CD4-positive, alpha-beta T cell (primary cell): ENCODE data around the gene TK1. TPM values are rescaled to one million over a fixed set of nuclear protein-coding genes. Genes with fewer than 3 reads are reported as not detected.

Experiments
- ATAC-seq: fragments of 200-7000 bp; cut with Tn5 transposase; one replicate; pipeline ENCODE4 v1.10.0; 2022; ENCODE audit warnings: mild to moderate bottlenecking; ENCODE audit not compliant: poor library complexity
- CTCF ChIA-PET: fragments of 350-600 bp; sonication (Branson Sonifier 250); formaldehyde crosslinking; loops from one replicate; lab custom pipeline; 2021; ENCODE audit warnings: antibody characterized with exemption, inconsistent platforms; lab: Charles Lee
- POLR2A ChIA-PET: fragments of 350-600 bp; sonication (Branson Sonifier 250); formaldehyde crosslinking; loops from one replicate; lab custom pipeline; 2021; ENCODE audit warnings: antibody characterized with exemption, inconsistent platforms; lab: Charles Lee
- DNase-seq, 14 experiments: peaks; one replicate each; pipeline ENCODE4 v3.0.0-alpha.2; 2013 to 2020; ENCODE audit warnings: mixed read lengths in 2 of 14
- H3K27ac ChIP-seq, 2 donors: one replicate each; pipeline versions ENCODE4 v1.5.1 to v1.7.0; 2013; ENCODE audit warnings: low read length in 2 of 2, low read depth in 1 of 2, mild to moderate bottlenecking in 1 of 2
- H3K27me3 ChIP-seq, 2 experiments: 1 replicate in 1 of 2; 2 replicates in 1 of 2; pipeline versions ENCODE4 v1.6.1 to v1.7.0; 2013; ENCODE audit warnings: low read length in 2 of 2, control low read depth in 1 of 2, mild to moderate bottlenecking in 1 of 2, moderate library complexity in 1 of 2; ENCODE audit not compliant: insufficient read depth in 2 of 2, control insufficient read depth in 1 of 2
- H3K36me3 ChIP-seq: one replicate; pipeline ENCODE4 v1.6.1; 2013; ENCODE audit warnings: low read length, control low read depth; ENCODE audit not compliant: insufficient read depth
- H3K4me1 ChIP-seq: one replicate; pipeline ENCODE4 v1.6.1; 2013; ENCODE audit warnings: low read length, control low read depth; ENCODE audit not compliant: insufficient read depth
- H3K4me3 ChIP-seq: one replicate; pipeline ENCODE4 v1.5.1; 2013; ENCODE audit warnings: mild to moderate bottlenecking, low read length, moderate library complexity
- H3K9me3 ChIP-seq, 2 experiments: 1 replicate in 1 of 2; 2 replicates in 1 of 2; pipeline versions ENCODE4 v1.6.1 to v1.7.0; 2013; ENCODE audit warnings: low read length in 2 of 2, mild to moderate bottlenecking in 2 of 2, control low read depth in 1 of 2, moderate library complexity in 1 of 2; ENCODE audit not compliant: control insufficient read depth in 1 of 2, insufficient read depth in 1 of 2
- H3K27ac Mint-ChIP-seq: one replicate; pipeline ENCODE4 v1.8.0; 2020; ENCODE audit warnings: mixed read lengths
- H3K27me3 Mint-ChIP-seq: one replicate; pipeline ENCODE4 v1.8.0; 2021; ENCODE audit warnings: mixed read lengths
- H3K36me3 Mint-ChIP-seq: one replicate; pipeline ENCODE4 v1.8.0; 2021; ENCODE audit warnings: low read depth, mixed read lengths
- H3K4me1 Mint-ChIP-seq: one replicate; pipeline ENCODE4 v1.8.0; 2021; ENCODE audit warnings: low read depth, mixed read lengths
- H3K4me3 Mint-ChIP-seq: one replicate; pipeline ENCODE4 v1.8.0; 2020; ENCODE audit warnings: mild to moderate bottlenecking, mixed read lengths
- H3K9me3 Mint-ChIP-seq: one replicate; pipeline ENCODE4 v1.8.0; 2020; ENCODE audit warnings: mixed read lengths
- intact Hi-C, 2 experiments: fragments of 100-400 bp; cut with DNase I in 1 of 2; cut with micrococcal nuclease in 1 of 2; formaldehyde crosslinking; loops; one replicate each; pipeline versions ENCODE4 v1.15.1 to v1.9.0; 2023 to 2025; cut with DNase I, micrococcal nuclease
- total RNA-seq, 174 experiments: library from RNA in 2 of 174; stranded (reverse) in 2 of 174; gene quantifications; one replicate each; pipeline ENCODE4 v1.2.3 and lab custom pipeline; 2021 to 2026
- TF ChIP-seq, protein P1 (sequence below): fragments of 200-600 bp; IDR thresholded peaks from one replicate; pipeline ENCODE4 v1.8.0; 2022; ENCODE audit warnings: antibody characterized with exemption, mild to moderate bottlenecking

TK1 gene
- total RNA-seq, 2 experiments from 2014 or later: 0.78 to 0.88 TPM

DNA sequence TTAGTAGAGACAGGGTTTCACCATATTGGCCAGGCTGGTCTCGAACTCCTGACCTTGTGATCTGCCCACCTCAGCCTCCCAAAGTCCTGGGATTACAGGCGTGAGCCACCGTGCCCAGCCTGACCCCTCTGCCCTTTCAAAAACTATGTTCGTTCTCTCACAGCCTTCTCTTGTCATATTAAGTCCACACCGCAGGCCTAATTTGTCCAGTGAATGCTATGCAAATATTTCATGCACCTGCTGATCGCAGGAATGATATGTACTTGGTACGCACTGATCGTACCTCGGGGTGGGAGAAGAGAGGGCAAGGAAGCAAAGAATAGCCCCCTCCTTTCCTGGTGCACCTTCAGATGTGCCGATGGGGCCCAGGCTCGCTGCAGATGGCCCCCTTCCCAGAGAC lies 24.2 kb upstream of the TK1 start:
- H3K36me3 Mint-ChIP-seq: no peaks in the 10 kb centered on the region
- TF ChIP-seq, protein P1, sequence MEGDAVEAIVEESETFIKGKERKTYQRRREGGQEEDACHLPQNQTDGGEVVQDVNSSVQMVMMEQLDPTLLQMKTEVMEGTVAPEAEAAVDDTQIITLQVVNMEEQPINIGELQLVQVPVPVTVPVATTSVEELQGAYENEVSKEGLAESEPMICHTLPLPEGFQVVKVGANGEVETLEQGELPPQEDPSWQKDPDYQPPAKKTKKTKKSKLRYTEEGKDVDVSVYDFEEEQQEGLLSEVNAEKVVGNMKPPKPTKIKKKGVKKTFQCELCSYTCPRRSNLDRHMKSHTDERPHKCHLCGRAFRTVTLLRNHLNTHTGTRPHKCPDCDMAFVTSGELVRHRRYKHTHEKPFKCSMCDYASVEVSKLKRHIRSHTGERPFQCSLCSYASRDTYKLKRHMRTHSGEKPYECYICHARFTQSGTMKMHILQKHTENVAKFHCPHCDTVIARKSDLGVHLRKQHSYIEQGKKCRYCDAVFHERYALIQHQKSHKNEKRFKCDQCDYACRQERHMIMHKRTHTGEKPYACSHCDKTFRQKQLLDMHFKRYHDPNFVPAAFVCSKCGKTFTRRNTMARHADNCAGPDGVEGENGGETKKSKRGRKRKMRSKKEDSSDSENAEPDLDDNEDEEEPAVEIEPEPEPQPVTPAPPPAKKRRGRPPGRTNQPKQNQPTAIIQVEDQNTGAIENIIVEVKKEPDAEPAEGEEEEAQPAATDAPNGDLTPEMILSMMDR: no peak
- H3K4me1 ChIP-seq: peaks cover 13% of the 10 kb centered on the region
- no peaks in the 10 kb centered on the region for H3K4me1 Mint-ChIP-seq
- H3K36me3 ChIP-seq: no peaks in the 10 kb centered on the region
- H3K4me3 ChIP-seq: no peak overlapping the region
- no peak overlapping the region for H3K4me3 Mint-ChIP-seq
- no peaks in the 10 kb centered on the region for H3K27me3 Mint-ChIP-seq
- no peak overlapping the region for H3K27ac ChIP-seq
- intact Hi-C loops: no loop called here
- no peaks in the 10 kb centered on the region for H3K9me3 Mint-ChIP-seq
- no peak for ATAC-seq
- ChIA-PET CTCF (no interaction called here), POLR2A (no interaction called here)
- DNase-seq: no peak
- H3K27me3 ChIP-seq: no peaks in the 10 kb centered on the region
- H3K27ac Mint-ChIP-seq: no peak overlapping the region
- H3K9me3 ChIP-seq: no peaks in the 10 kb centered on the region

DNA sequence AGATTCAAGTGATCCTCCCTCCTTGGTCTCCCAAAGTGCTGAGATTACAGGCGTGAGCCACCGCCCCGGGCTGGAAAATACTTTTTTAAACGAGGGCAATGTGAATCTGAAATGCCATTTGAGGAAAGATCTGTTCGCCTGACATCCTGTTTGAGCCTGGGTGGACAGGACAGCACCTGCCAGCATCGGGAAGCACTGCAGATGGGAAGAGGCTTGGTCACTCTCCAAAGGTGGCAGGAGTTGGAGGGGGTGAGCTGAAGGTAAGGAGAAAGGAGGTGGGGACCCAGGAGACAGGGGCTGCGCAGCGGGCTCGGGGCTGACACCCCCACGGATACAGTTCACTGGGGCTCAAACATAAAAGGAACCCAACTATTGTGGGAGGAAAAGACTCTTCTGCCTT lies 23.3 kb upstream of the TK1 start:
- no peaks in the 10 kb centered on the region for H3K4me1 Mint-ChIP-seq
- Histone ChIP-seq H3K36me3 (no peaks in the 10 kb centered on the region), H3K4me3 (no peak overlapping the region), H3K27ac (no peak overlapping the region), H3K9me3 (no peaks in the 10 kb centered on the region), H3K4me1 (peaks cover 13% of the 10 kb centered on the region), H3K27me3 (no peaks in the 10 kb centered on the region)
- ChIA-PET POLR2A (no interaction called here), CTCF (no interaction called here)
- no peaks in the 10 kb centered on the region for H3K27me3 Mint-ChIP-seq
- DNase-seq (no peak), ATAC-seq (no peak)
- no peaks in the 10 kb centered on the region for H3K36me3 Mint-ChIP-seq
- TF ChIP-seq, protein P1: no peak
- no peak overlapping the region for H3K27ac Mint-ChIP-seq
- H3K9me3 Mint-ChIP-seq: no peaks in the 10 kb centered on the region
- no peak overlapping the region for H3K4me3 Mint-ChIP-seq
- intact Hi-C loops: no loop called here

DNA sequence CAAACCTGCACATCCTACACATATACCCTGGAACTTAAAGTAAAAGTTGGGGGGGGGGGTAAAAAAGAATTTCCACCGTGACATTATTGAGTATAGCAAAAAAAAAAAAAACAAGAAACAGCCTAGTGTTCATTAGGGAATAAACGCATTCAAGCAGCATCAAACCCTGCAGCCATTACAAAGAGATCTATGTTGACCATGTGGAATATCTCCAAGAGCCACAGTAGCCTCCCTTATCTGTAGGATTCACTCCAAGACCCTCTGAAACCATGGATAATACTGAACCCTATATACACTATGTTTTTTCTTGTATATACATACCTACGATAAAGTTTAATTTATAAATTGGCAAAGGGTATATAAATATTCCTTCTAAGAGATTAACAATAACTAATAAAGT lies 21.6 kb upstream of the TK1 start:
- intact Hi-C loops: no loop called here
- TF ChIP-seq, protein P1: no peak
- no peak for DNase-seq
- Mint-ChIP-seq H3K27ac (no peak overlapping the region), H3K27me3 (no peaks in the 10 kb centered on the region), H3K9me3 (no peaks in the 10 kb centered on the region), H3K4me3 (no peak overlapping the region), H3K4me1 (no peaks in the 10 kb centered on the region), H3K36me3 (no peaks in the 10 kb centered on the region)
- Histone ChIP-seq H3K4me1 (peaks cover 2% of the 10 kb centered on the region), H3K9me3 (no peaks in the 10 kb centered on the region), H3K27ac (no peak overlapping the region), H3K36me3 (no peaks in the 10 kb centered on the region), H3K4me3 (no peak overlapping the region), H3K27me3 (no peaks in the 10 kb centered on the region)
- ATAC-seq: no peak
- ChIA-PET CTCF (no interaction called here), POLR2A (no interaction called here)
